Caco-2 (cell line): ENCODE data around the gene RYR1. TPM values are rescaled to one million over a fixed set of nuclear protein-coding genes. Genes with fewer than 3 reads are reported as not detected.

Experiments used
- BruUV-seq: library from RNA; stranded (reverse); fragments of 400-500 nt; replicated peaks from 2 replicates; lab custom pipeline; 2021; lab: Mats Ljungman, UMichigan
- CTCF ChIA-PET: fragments of 300-600 bp; sonication (Branson Sonifier 250); formaldehyde crosslinking; loops from one replicate; lab custom pipeline; 2022; ENCODE audit warnings: antibody characterized with exemption; lab: Charles Lee
- POLR2A ChIA-PET: fragments of 300-600 bp; sonication (Branson Sonifier 250); formaldehyde crosslinking; loops from one replicate; lab custom pipeline; 2022; ENCODE audit warnings: antibody characterized with exemption; lab: Charles Lee
- DNase-seq, 2 experiments: peaks; one replicate each; pipeline versions ENCODE4 v3.0.0 to v3.0.0-alpha.2; 2020 to 2022
- H3K27me3 ChIP-seq: replicated peaks from 2 replicates; pipeline ENCODE4 v1.6.0; 2011; ENCODE audit warnings: low read length; ENCODE audit not compliant: control insufficient read depth, insufficient read depth
- H3K36me3 ChIP-seq: 2 replicates; pipeline ENCODE4 v1.5.1; 2011; ENCODE audit warnings: low read length; ENCODE audit not compliant: control insufficient read depth, insufficient read depth
- H3K4me1 ChIP-seq: fragments of 250-450 bp; sonication (Bioruptor Pico); 2 replicates; pipeline ENCODE4 v1.5.1; 2020; ENCODE audit warnings: mild to moderate bottlenecking
- H3K4me3 ChIP-seq: 2 replicates; pipeline ENCODE4 v1.5.1; 2011; ENCODE audit warnings: low read depth, mild to moderate bottlenecking, control low read depth, low read length
- H3K9me3 ChIP-seq: fragments of 250-450 bp; sonication (Bioruptor Pico); 2 replicates; pipeline ENCODE4 v1.5.1; 2020; ENCODE audit warnings: mild to moderate bottlenecking, moderate library complexity
- H3K27ac Mint-ChIP-seq: one replicate; pipeline ENCODE4 v1.8.0; 2022; ENCODE audit warnings: mixed read lengths; ENCODE audit not compliant: unreplicated experiment
- H3K27me3 Mint-ChIP-seq: one replicate; pipeline ENCODE4 v1.8.0; 2022; ENCODE audit warnings: mixed read lengths; ENCODE audit not compliant: insufficient read depth, unreplicated experiment
- H3K36me3 Mint-ChIP-seq: one replicate; pipeline ENCODE4 v1.8.0; 2022; ENCODE audit warnings: mild to moderate bottlenecking, mixed read lengths; ENCODE audit not compliant: insufficient read depth, unreplicated experiment
- H3K4me1 Mint-ChIP-seq: one replicate; pipeline ENCODE4 v1.8.0; 2022; ENCODE audit warnings: low read depth, mixed read lengths; ENCODE audit not compliant: unreplicated experiment
- H3K4me3 Mint-ChIP-seq: one replicate; pipeline ENCODE4 v1.8.0; 2022; ENCODE audit warnings: mild to moderate bottlenecking, moderate library complexity, mixed read lengths; ENCODE audit not compliant: unreplicated experiment
- H3K9me3 Mint-ChIP-seq: one replicate; pipeline ENCODE4 v1.8.0; 2022; ENCODE audit warnings: mixed read lengths; ENCODE audit not compliant: unreplicated experiment
- intact Hi-C: fragments of 100-400 bp; cut with micrococcal nuclease; formaldehyde crosslinking; loops from one replicate; pipeline ENCODE4 v1.10.0; 2022; ENCODE audit not compliant: unreplicated experiment
- total RNA-seq: library from RNA; stranded (reverse); gene quantifications from 2 replicates; pipeline ENCODE4 v1.2.3, GENCODE V29; 2022
- TF ChIP-seq, protein P1 (sequence below), 2 experiments: fragments of 200-600 bp in 1 of 2; IDR thresholded peaks; 1 replicate in 1 of 2; 2 replicates in 1 of 2; pipeline versions ENCODE4 v1.5.1 to v1.8.0; 2011 to 2022; ENCODE audit warnings: antibody characterized with exemption in 1 of 2, control low read depth in 1 of 2, inconsistent platforms in 1 of 2, low read depth in 1 of 2, low read length in 1 of 2, mild to moderate bottlenecking in 1 of 2, moderate library complexity in 1 of 2; ENCODE audit not compliant: insufficient read depth in 1 of 2, severe bottlenecking in 1 of 2, unreplicated experiment in 1 of 2

RYR1 gene
- total RNA-seq, 1 experiment from 2014 or later, result 5.6 TPM

DNA sequence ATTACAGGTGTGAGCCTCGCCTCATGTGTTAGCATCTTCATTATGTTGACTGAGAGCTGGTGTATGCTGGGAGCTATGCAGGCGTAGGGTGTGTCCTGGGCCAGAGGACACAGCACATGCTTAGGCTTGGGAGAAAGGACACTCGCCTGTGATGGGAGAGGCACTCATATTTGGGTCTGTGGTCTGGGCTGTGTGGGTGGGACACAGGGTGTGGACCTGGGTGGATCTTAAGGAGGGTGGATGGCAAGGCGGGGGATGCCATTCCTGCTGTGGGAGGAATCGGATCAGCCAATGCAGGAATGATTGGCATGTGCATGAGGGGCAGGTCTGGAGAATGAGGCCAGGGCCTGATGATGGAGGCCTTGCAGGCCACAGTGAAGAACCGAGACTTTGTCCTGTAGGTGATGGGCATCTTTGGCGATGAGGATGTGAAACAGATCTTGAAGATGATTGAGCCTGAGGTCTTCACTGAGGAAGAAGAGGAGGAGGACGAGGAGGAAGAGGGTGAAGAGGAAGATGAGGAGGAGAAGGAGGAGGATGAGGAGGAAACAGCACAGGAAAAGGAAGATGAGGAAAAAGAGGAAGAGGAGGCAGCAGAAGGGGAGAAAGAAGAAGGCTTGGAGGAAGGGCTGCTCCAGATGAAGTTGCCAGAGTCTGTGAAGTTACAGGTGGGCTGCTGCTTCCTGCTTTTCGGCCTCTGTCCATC lies 55.4 kb downstream of the RYR1 start:
- no TSS peak for BruUV-seq
- CTCF ChIA-PET, result interaction anchor here (1.5 kb wide), 1 partner anchor 86 kb away, joined by 9 read pairs; the partner anchor contains the start of gene FAM98C

GRCh38 chr19:38490861-38491260 lies 57.4 kb downstream of the RYR1 start:
- POLR2A ChIA-PET, result no interaction called here
- H3K4me3 Mint-ChIP-seq, result no peak overlapping the region
- Histone ChIP-seq H3K4me3 (no peak overlapping the region), H3K4me1 (no peaks in the 10 kb centered on the region), H3K27me3 (no peaks in the 10 kb centered on the region; the same call in 1 of the 2 replicates), H3K36me3 (no peaks in the 10 kb centered on the region), H3K9me3 (no peaks in the 10 kb centered on the region; the same call in 1 of the 2 replicates)
- CTCF ChIA-PET, result no interaction called here
- TF ChIP-seq, protein P1, sequence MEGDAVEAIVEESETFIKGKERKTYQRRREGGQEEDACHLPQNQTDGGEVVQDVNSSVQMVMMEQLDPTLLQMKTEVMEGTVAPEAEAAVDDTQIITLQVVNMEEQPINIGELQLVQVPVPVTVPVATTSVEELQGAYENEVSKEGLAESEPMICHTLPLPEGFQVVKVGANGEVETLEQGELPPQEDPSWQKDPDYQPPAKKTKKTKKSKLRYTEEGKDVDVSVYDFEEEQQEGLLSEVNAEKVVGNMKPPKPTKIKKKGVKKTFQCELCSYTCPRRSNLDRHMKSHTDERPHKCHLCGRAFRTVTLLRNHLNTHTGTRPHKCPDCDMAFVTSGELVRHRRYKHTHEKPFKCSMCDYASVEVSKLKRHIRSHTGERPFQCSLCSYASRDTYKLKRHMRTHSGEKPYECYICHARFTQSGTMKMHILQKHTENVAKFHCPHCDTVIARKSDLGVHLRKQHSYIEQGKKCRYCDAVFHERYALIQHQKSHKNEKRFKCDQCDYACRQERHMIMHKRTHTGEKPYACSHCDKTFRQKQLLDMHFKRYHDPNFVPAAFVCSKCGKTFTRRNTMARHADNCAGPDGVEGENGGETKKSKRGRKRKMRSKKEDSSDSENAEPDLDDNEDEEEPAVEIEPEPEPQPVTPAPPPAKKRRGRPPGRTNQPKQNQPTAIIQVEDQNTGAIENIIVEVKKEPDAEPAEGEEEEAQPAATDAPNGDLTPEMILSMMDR (IDR thresholded peaks at IDR 0.05; ENCODE audit: insufficient read depth in 1 of 2, low read depth in 1 of 2, low read length in 1 of 2, severe bottlenecking in 1 of 2, unreplicated experiment in 1 of 2), result no peak
- no peak for DNase-seq
- no peak overlapping the region for H3K27ac Mint-ChIP-seq
- H3K4me1 Mint-ChIP-seq, result no peaks in the 10 kb centered on the region
- H3K9me3 Mint-ChIP-seq, result peaks cover 26% of the 10 kb centered on the region
- BruUV-seq, result no TSS peak
- H3K36me3 Mint-ChIP-seq, result no peaks in the 10 kb centered on the region
- intact Hi-C loops, result no loop called here
- H3K27me3 Mint-ChIP-seq, result peaks cover 35% of the 10 kb centered on the region

More for the DNA sequence above, 55.4 kb downstream of the RYR1 start:
- Mint-ChIP-seq H3K27ac (no peak overlapping the region), H3K27me3 (peaks cover 33% of the 10 kb centered on the region), H3K36me3 (no peaks in the 10 kb centered on the region), H3K9me3 (peaks cover 26% of the 10 kb centered on the region), H3K4me3 (no peak overlapping the region), H3K4me1 (no peaks in the 10 kb centered on the region)
- DNase-seq, result no peak
- H3K27me3 ChIP-seq, result no peaks in the 10 kb centered on the region; the same call in 1 of the 2 replicates
- POLR2A ChIA-PET, result no interaction called here
- H3K4me1 ChIP-seq, result no peaks in the 10 kb centered on the region
- no peaks in the 10 kb centered on the region for H3K36me3 ChIP-seq
- no peaks in the 10 kb centered on the region; the same call in 1 of the 2 replicates for H3K9me3 ChIP-seq
- TF ChIP-seq, protein P1 (IDR thresholded peaks at IDR 0.05; ENCODE audit: insufficient read depth in 1 of 2, low read depth in 1 of 2, low read length in 1 of 2, severe bottlenecking in 1 of 2, unreplicated experiment in 1 of 2), result no peak
- intact Hi-C loops, result no loop called here
- no peak overlapping the region for H3K4me3 ChIP-seq

DNA sequence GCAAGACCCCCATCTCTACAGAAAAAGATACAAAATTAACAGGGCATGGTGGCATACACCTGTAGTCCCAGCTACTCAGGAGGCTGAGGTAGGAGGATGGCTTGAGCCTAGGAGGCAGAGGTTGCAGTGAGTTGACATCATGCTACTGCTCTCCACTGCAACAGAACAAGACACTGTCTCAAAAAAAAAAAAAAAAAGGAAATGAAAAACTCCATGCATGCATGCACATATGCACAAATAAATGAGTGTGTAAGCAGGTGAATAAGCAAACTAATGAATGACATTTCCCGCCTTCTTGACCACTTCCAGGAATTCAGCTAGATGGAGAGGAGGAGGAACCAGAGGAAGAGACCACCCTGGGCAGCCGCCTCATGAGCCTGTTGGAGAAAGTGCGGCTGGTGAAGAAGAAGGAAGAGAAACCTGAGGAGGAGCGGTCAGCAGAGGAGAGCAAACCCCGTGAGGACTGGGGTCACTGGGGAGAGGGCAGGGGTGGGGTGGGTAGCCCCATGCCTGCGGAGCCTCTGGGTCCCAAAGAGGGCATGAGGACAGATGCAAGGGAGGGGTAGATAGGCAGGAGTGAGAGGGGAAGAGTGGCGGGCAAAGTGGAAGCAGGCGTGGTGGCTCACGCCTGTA lies 58.8 kb downstream of the RYR1 start:
- no TSS peak for BruUV-seq
- H3K27me3 ChIP-seq, result no peaks in the 10 kb centered on the region; the same call in 1 of the 2 replicates
- POLR2A ChIA-PET, result no interaction called here

More for the DNA sequence above, 58.8 kb downstream of the RYR1 start:
- Mint-ChIP-seq H3K27ac (no peak overlapping the region), H3K4me3 (no peak overlapping the region), H3K36me3 (no peaks in the 10 kb centered on the region), H3K27me3 (peaks cover 24% of the 10 kb centered on the region), H3K4me1 (no peaks in the 10 kb centered on the region), H3K9me3 (peaks cover 14% of the 10 kb centered on the region)
- H3K9me3 ChIP-seq, result no peaks in the 10 kb centered on the region; the same call in 1 of the 2 replicates
- intact Hi-C loops, result no loop called here
- no peak overlapping the region for H3K4me3 ChIP-seq
- TF ChIP-seq, protein P1 (IDR thresholded peaks at IDR 0.05; ENCODE audit: insufficient read depth in 1 of 2, low read depth in 1 of 2, low read length in 1 of 2, severe bottlenecking in 1 of 2, unreplicated experiment in 1 of 2), result no peak
- no peaks in the 10 kb centered on the region for H3K4me1 ChIP-seq
- DNase-seq, result no peak
- H3K36me3 ChIP-seq, result no peaks in the 10 kb centered on the region
- CTCF ChIA-PET, result no interaction called here
